OCI-LY7 (cell line): Measurements from ENCODE around the gene BANF1. TPM values are rescaled to one million over a fixed set of nuclear protein-coding genes. Genes with fewer than 3 reads are reported as not detected.

ENCODE experiments used
- BruUV-seq: library from RNA; stranded (reverse); fragments of 400-500 nt; replicated peaks from 2 replicates; lab custom pipeline; 2021; lab: Mats Ljungman, UMichigan
- CTCF ChIA-PET: fragments of 300-600 bp; sonication (Branson Sonifier 250); formaldehyde crosslinking; loops from one replicate; lab custom pipeline; 2022; ENCODE audit warnings: antibody characterized with exemption; ENCODE audit not compliant: unreplicated experiment; lab: Charles Lee
- POLR2A ChIA-PET: fragments of 300-600 bp; sonication (Branson Sonifier 250); formaldehyde crosslinking; loops from one replicate; lab custom pipeline; 2022; ENCODE audit warnings: antibody characterized with exemption; lab: Charles Lee
- DNase-seq: peaks from one replicate; pipeline ENCODE4 v3.0.0-alpha.2; 2015; ENCODE audit warnings: low spot score
- H2AFZ ChIP-seq: fragments of 200-600 bp; sonication (generic), shearing (Covaris generic); 2 replicates; pipeline ENCODE4 v1.6.1; 2014; ENCODE audit warnings: mild to moderate bottlenecking, antibody characterized with exemption, low read length, moderate library complexity
- H3K27ac ChIP-seq: fragments of 200-600 bp; sonication (generic); 2 replicates; pipeline ENCODE4 v1.5.1; 2014; ENCODE audit warnings: mixed run types, low read depth, mild to moderate bottlenecking, moderate library complexity, low read length, inconsistent platforms; ENCODE audit not compliant: poor library complexity, severe bottlenecking
- H3K36me3 ChIP-seq: fragments of 200-600 bp; sonication (generic); 2 replicates; pipeline ENCODE4 v1.6.1; 2014; ENCODE audit warnings: mild to moderate bottlenecking, antibody characterized with exemption, low read length, moderate library complexity, mixed read lengths; ENCODE audit not compliant: insufficient read depth
- H3K4me1 ChIP-seq: fragments of 200-600 bp; sonication (generic); 2 replicates; pipeline ENCODE4 v1.5.1; 2014; ENCODE audit warnings: mild to moderate bottlenecking, low read length; ENCODE audit not compliant: insufficient read depth, poor library complexity, severe bottlenecking
- H3K4me2 ChIP-seq: fragments of 200-600 bp; sonication (generic); 2 replicates; pipeline ENCODE4 v1.6.1; 2014; ENCODE audit warnings: mild to moderate bottlenecking, low read length
- H3K4me3 ChIP-seq: fragments of 200-600 bp; sonication (generic); 2 replicates; pipeline ENCODE4 v1.5.1; 2014; ENCODE audit warnings: mild to moderate bottlenecking, low read depth, low read length; ENCODE audit not compliant: poor library complexity, severe bottlenecking
- H3K79me2 ChIP-seq: fragments of 200-600 bp; sonication (generic); 2 replicates; pipeline ENCODE4 v1.6.1; 2016; ENCODE audit warnings: low read depth, mild to moderate bottlenecking, low read length, moderate library complexity, mixed read lengths; ENCODE audit not compliant: insufficient read depth
- H3K9me2 ChIP-seq: fragments of 200-600 bp; sonication (generic); 2 replicates; pipeline ENCODE4 v1.6.1; 2016; ENCODE audit warnings: mild to moderate bottlenecking, low read length, mixed read lengths; ENCODE audit not compliant: insufficient read depth
- H3K9me3 ChIP-seq: fragments of 200-600 bp; sonication (generic); 2 replicates; pipeline ENCODE4 v1.6.1; 2014; ENCODE audit warnings: mild to moderate bottlenecking, mixed run types, low read length, mixed read lengths
- H4K20me1 ChIP-seq: fragments of 200-600 bp; sonication (generic); 2 replicates; pipeline ENCODE4 v1.6.1; 2014; ENCODE audit warnings: mild to moderate bottlenecking, antibody characterized with exemption, low read length, moderate library complexity, mixed read lengths; ENCODE audit not compliant: insufficient read depth
- CTCF ChIP-seq: fragments of 200-600 bp; sonication (generic); conservative IDR thresholded peaks from 2 replicates; pipeline ENCODE4 v1.5.1; 2014; ENCODE audit warnings: mild to moderate bottlenecking, antibody characterized with exemption, low read length, moderate library complexity, mixed read lengths
- EZH2phosphoT487 ChIP-seq: fragments of 200-600 bp; sonication (generic); IDR thresholded peaks from 2 replicates; pipeline ENCODE4 v1.6.1; 2018; ENCODE audit warnings: low read depth, borderline replicate concordance, mild to moderate bottlenecking, mixed run types, antibody characterized with exemption, low read length, moderate library complexity, mixed read lengths
- intact Hi-C: fragments of 100-400 bp; cut with micrococcal nuclease; formaldehyde crosslinking; loops from one replicate; pipeline ENCODE4 v1.10.0; 2022; ENCODE audit not compliant: unreplicated experiment
- total RNA-seq, 2 experiments: library from RNA; depleted of rRNA in 1 of 2; stranded (reverse); fragments of >200 nt in 1 of 2; shearing (Covaris generic) in 1 of 2; gene quantifications; 2 replicates each; pipeline ENCODE4 v1.2.3, GENCODE V29; 2014 to 2022

The BANF1 gene
- total RNA-seq, 2 experiments from 2014 or later = 82.2 to 317 TPM

DNA sequence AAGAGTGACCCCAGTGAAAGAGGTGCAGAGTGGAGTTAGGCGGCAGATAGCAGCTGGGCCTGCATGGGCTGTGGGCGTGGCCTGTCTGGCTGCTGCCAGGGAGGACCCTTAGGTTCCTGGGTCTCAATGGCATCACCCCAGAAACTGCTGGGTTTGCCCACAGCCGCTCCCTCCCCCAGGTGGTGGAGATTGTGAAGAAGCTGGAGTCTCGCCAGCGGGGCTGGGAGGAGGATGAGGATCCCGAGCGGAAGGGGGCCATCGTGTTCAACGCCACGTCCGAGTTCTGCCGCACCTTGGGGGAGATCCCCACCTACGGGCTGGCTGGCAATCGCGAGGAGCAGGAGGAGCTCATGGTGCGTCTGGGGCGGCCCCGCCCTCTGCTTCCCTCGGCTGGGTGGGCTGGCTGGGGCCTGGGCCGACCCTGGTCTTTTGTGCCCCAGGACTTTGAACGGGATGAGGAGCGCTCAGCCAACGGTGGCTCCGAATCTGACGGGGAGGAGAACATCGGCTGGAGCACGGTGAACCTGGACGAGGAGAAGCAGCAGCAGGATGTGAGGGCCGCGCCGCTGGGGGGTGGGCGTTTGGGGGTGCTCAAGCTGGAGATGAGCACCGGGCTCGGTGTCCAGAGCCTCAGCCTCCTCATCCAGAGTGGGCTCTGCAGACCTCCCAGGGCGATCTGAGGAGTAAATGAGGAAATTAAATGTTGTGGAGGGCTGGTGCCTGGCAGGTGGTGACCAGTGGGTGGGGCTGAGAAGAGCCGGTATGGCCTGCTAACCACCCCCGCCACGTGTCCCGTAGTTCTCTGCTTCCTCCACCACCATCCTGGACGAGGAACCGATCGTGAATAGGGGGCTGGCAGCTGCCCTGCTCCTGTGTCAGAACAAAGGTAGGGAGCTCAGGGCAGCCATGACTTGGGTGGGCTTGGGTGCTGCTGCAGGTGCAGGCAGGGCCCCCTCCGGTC lies 25.8 kb upstream of the BANF1 start:
- Histone ChIP-seq H3K9me3 (no peaks in the 10 kb centered on the region), H3K36me3 (peaks cover 65% of the 10 kb centered on the region), H3K9me2 (no peaks in the 10 kb centered on the region), H2AFZ (no peak overlapping the region), H3K4me2 (no peak overlapping the region), H3K4me1 (no peaks in the 10 kb centered on the region), H3K79me2 (no peaks in the 10 kb centered on the region), H4K20me1 (no peaks in the 10 kb centered on the region), H3K27ac (no peak overlapping the region), H3K4me3 (no peak overlapping the region)
- no peak for DNase-seq
- ChIA-PET CTCF (no interaction called here), POLR2A (interaction anchor here (0.5 kb wide), 1 partner anchor 10 kb away, joined by 5 read pairs; no protein-coding TSS in a partner anchor)
- TF ChIP-seq EZH2phosphoT487 = no peak
- no peak for TF ChIP-seq CTCF
- no TSS peak for BruUV-seq
- intact Hi-C loops = no loop called here

GRCh38 chr11:65977621-65978390 lies 24.5 kb upstream of the BANF1 start:
- BruUV-seq = no TSS peak
- intact Hi-C loops = no loop called here
- TF ChIP-seq CTCF (no peak), EZH2phosphoT487 (no peak)
- Histone ChIP-seq H3K4me3 (no peak overlapping the region), H3K79me2 (no peaks in the 10 kb centered on the region), H3K9me2 (no peaks in the 10 kb centered on the region), H3K9me3 (no peaks in the 10 kb centered on the region), H3K36me3 (peaks cover 52% of the 10 kb centered on the region), H3K4me1 (no peaks in the 10 kb centered on the region), H2AFZ (no peak overlapping the region), H3K4me2 (no peak overlapping the region), H4K20me1 (no peaks in the 10 kb centered on the region), H3K27ac (no peak overlapping the region)
- DNase-seq = no peak
- POLR2A ChIA-PET = no interaction called here
- CTCF ChIA-PET = interaction anchor here (0.6 kb wide), 1 partner anchor 66 kb away, joined by 3 read pairs; no protein-coding TSS in a partner anchor
